ENCODE measurements around the gene NUP85.
"Not testable (repeated sequence)": the region's sequence is repeated elsewhere in the genome, so short reads cannot be mapped to it uniquely, and the experiment has no call there.

Gene NUP85

DNA sequence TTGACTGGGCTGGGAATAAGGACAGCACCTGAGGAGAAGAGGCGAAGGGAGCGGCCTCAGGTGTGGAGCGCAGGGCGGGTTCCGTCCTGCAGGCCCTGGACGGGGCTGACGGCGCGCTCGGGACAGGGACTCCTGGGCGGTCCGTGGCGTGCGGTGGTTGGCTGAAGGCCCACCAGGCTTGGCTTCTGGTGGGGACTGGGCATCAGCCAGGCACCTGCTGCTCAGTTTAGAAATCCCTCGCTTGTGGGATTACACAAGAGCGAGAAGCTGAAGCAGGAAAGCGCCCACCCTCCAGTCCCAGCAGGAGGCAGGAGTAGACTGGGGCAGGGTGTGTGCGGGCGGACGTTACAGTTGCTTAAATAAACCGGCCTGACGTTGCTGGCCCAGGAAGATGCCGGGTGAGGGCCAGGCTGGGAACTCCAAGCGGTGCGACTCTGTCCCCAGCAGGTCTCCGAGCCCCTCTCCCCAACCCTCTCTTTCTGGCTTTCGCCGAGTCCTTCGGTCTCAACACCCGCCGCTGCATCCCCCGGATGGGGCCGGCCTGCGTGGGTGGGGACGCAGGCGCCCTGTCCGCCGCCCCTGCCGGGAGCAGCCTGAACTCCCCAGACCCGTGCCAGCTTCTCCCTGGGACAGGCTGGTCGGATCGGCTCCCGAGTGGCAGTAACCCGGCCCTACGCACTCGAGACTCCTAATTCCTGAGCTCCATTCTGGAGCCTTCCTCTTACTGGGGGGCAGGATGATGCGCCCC, 64.9 kb downstream of the NUP85 start:
- DNase-seq = peak; percentile 56

DNA sequence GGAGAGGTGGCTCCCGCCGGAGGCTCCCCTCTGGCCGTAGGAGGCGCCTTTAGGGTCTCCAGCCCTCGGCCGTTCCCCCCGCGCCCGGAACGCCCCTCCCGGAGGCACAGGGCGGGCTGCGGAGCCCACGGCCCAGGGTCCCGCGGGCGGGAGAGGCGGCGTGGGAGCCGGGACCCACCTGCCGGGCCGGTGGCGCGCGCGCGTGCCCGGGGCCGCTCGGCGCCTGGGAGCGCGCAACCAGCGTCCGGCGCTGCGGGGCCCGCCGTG, 65.4 kb downstream of the NUP85 start, which contains the start of gene MIF4GD:
Gene MIF4GD (minus strand): TSS at position 266 of the 267 bp plus-strand sequence. CDS start 1,036 bp downstream, outside the sequence.
- no peak for DNase-seq

DNA sequence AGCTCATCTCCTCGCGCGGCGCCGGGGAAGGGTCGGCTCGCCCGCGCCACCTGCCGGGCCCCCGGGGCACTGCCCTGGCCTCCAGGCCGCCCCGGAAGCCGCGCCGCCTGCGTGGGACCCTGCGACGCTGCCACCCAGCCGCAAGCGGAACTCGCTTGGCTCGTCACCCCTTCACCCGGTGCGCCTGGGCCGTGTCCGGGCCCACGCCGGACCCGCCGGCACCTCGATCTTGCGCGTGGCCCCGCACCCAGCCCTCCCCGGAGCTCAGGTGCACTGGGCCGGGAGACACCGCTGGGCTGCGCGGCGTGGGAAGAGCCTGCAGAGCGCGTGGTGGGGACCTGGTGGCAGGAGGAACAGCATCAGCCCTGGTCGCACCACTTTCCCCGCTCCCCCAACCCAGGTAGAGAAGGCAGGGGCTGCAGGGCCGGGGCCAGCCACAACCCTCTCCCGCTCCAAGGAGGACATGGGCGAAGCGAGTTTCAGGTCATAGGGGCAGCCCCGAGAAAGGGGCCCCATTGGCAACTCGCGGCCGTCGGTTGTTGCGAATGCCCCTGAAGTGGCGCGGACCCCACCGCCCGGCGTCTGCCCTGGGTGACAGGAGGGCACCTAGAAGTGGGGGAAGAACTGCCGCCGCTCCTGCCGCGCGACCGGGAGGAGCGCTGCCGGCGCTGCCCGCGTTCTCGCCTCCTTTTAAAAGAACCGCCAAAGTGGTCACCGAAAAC, 65.9 kb downstream of the NUP85 start:
- peak; percentile 90 for DNase-seq

DNA sequence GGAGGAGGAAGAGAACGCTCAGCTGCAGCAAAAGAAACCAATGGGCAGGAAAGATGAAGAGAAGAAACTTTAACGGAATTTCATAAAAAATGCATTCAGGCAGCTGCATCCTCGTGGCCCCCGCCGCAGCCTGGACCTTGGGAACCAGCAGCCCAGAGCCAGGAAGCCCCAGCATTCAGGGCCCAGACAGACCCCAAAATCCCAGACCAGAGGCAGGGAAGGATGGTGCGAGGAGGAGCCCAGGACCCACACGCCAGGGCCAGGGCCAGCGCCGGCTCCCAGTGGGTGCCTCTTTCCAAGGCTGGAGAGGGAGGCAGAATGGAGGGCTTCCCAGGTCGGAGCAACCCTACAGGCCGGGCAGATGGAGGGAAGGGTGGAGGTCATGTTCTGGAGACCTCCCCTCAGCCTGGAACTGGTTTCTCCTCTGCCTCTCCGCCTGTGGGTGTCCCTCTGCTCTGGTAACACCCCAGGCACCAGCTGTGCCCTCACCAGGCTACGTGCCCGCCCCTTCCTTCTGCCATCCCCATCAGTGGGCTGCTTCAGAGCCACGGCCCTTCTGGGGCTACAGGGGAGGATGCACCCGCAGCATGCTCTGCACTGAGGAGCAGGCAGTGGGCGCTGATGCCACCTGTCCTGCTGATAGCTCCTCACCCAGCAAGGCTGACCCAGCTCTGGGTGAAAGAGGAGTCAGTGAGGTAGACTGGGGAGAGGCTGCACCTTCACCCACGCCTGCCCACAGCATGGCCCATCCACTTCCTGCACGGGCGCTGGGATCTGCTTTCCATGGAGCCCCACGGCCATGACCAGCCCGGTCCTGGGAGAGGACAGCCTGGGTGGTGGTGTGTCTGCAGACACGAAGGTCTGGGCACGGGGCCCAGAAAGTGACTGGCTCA, 66.7 kb downstream of the NUP85 start:
- DNase-seq = no peak

DNA sequence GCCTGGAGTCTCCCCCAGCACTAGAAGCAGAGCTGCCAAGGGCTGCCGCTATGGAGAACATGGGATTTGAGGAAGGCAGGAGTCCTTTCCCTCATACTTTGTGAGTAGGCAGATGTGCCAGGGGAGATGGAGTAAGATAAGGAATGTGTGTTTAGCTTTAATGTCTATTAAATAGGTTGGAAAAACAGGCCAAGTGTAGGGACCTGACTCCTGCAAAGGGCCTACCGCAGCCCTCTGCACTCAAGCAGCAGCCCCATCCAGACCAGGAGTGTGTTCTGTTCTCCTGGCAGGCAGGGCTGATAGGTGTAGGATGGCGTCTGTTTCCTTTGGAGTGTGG, 67.3 kb downstream of the NUP85 start:
- DNase-seq = no peak

DNA sequence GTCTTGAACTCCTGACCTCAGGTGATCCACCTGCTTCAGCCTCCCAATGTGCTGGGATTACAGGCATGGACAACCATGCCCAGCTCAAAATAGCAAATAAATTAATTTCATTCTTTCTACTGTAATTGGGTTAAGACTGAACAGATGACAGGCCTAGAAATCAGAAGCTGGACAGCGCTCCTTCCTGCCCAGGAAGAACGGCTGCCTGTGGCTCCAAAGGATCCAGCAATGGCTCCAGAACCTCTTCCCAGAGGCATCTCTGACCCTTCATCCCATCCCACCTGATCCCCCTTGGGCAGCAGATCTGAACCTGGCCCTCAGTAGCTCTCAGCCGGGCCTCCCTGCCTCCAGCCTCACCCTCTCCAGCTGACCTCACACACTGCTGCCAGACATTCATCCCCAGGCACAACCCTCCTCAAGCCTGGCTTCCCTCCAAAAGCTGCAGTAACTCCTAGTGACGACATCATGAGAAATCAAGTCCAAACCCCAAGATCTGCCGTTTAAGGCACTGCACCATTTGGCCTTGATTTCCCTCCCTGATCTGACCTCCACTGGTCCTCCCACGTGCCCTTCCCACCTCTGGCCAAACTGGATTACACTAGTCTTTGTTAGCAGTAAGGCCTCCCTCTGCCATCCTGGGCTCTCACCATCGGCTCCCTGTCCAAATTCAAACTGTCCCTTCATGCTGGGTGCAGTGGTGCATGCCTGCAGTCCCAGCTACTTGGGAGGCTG, 68.7 kb downstream of the NUP85 start:
- DNase-seq = no peak

DNA sequence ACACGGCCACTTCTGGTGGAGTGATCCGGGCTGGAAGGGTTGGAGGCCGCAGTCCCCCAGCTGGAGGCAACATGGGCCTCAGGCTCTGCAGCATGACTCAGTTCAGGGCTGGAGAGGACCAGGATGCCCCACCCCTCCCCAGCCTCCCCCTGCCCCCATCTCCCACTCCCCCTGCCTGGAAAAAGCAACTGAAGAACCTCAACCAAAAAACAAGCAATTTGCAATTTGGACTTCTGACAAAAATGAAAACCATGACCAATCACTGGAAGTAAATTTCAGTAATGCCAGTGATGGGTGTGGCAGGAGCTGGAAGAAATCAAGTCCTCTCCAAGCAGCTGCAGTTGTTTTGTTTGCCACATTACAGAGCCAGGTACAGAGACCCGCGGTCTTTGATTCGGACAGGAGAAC, 72.2 kb downstream of the NUP85 start:
- no peak for DNase-seq

DNA sequence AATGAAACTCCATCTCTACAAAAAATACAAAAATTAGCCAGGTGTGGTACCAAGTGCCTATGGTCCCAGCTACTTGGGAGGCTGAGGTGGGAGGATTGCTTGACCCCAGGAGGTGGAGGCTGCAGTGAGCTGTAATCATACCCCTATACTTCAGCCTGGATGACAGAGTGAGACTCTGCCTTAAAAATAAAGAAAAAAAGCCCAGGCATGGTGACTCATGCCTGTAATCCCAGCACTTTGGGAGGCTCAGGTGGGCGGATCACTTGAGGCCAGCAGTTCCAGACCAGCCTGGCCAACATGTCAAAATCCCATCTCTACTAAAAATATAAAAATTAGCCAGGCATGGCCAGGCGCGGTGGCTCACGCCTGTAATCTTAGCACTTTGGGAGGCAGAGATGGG, 74.7 kb downstream of the NUP85 start:
- DNase-seq = not testable (repeated sequence)

DNA sequence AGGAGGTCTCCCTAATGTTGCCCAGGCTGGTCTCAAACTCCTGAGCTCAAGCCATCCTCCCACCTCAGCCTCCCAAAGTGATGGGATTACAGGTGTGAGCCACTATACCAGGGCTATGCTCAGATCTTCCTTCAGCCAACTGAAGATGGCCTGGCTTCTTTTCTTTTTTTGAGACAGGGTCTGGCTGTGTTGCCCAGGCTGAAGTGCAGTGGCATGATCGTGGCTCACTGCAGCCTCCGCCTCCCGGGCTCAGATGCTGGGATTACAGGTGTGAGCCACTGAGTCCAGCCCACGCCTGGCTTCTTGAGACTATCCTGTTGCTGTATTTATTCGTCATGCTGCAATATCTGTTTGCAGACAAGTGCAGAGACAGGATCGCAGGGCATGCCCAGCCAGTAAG, 79.6 kb downstream of the NUP85 start:
- no peak for DNase-seq

Data from CD4-positive, alpha-beta T cell treated with Interleukin-6 for 4 hours (primary cell).